ENCODE data around the gene COL16A1. TPM values are rescaled to one million over a fixed set of nuclear protein-coding genes. Genes with fewer than 3 reads are reported as not detected.

Gene COL16A1
- total RNA-seq, result 16.5 and 68.8 TPM in 2 replicates

GRCh38 chr1:31703431-31704270 is at the start of gene COL16A1:
Gene COL16A1, minus strand, starts transcription at chr1:31704017. Its CDS starts 1,824 bp downstream, at chr1:31702193.

DNA sequence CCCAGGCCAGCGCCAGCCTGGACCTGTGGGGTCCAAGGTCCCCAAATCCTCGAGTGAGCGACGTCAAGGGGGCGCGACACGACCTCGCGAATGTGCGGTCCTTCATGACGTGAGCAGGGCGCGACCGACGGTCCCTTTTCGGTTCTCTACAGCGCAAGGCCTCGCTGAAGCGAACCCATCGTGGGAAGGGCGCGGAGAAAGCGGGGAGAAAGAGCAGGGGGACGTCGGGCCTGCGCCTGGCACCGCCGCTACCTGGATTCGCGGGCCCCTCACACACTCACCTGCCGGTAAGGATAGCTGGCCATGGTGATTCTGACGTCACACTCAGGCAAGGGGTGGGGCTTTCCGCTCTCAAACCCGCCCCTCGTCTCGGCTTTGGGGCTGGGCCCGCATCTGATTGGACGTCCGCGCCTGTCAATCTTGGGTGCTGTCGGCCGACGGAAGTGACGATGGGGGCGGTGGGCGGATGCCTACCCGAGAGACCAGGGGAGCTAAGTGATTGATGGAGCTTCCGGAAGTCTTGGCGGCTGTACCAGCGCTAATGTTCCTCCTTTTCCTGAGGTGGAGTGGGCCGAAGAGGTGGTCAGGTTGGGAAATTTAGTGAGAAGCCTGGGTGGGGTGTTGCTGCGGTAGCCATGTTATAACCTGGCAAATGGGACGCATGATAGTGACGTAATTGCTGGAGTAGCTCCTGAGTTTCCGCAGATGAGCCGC is 59.1 kb downstream of the COL16A1 start, which contains the start of gene PEF1:
PEF1 (minus strand) TSS at position 317 of the 714 bp plus-strand sequence; CDS start at position 305, 12 bp downstream.

DNA sequence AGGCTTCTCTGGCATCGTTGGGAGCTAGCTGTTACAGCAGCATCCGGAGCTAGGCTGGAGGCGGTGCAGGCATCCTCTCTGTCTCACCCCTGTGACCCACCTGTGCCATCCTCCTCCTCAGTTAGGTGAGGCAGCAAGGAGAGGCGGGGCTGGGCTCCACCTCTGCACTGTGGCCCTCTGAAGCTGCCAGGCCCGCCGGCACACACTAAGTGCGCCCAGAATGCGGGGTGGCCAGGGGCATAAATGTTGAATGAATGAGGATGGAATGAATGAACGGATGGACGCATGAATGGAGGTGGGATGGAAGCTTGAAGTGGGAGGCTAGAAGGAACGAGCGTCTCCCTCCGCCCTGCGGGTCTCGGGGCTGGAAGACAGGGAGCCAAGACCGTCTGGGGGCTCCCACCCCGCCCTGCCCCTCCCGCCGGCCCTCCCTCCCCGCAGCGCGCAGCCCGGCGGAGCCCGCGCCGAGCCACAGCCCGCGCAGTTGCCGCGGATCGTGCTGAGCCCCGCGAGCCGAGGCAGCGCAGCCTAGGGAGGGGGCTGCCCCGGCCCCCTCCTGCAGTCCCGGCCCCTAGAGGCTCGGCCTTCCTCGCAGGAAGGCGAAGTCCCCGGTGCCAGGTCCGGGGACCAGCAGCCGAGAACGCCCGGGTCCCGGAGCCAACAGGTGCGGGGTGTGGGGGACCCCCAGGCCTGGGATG is 86.5 kb downstream of the COL16A1 start, which contains the start of gene HCRTR1:
HCRTR1 (plus strand) TSS at position 472 of the 698 bp plus-strand sequence. CDS start 1,504 bp downstream, outside the sequence.

Other genes starting within 250 kb of the COL16A1 start
- 278 and 352 TPM in 2 replicates for gene TINAGL1, start 127.5 kb downstream of the COL16A1 start, total RNA-seq
- gene HCRTR1, start 86.3 kb downstream of the COL16A1 start, total RNA-seq, result not detected in 2 replicates
- gene PEF1, start 59.1 kb downstream of the COL16A1 start, total RNA-seq, result 115 and 124 TPM in 2 replicates
- 11.7 and 39.0 TPM in 2 replicates for gene ADGRB2, start 60.3 kb upstream of the COL16A1 start, total RNA-seq
- gene SPOCD1, start 112.0 kb upstream of the COL16A1 start, total RNA-seq, result 24.7 and 55.7 TPM in 2 replicates
- 62.2 and 112 TPM in 2 replicates for gene PTP4A2, start 234.4 kb upstream of the COL16A1 start, total RNA-seq

All from mesangial cell (primary cell).